Subcutaneous abdominal adipose tissue (tissue), 5 donors: ENCODE data around the gene SYNPO2.

ENCODE experiments used
- H3K27ac ChIP-seq: one replicate; pipeline ENCODE4 v1.7.0; 2013; ENCODE audit warnings: low read depth, mild to moderate bottlenecking, inconsistent platforms, low read length, moderate library complexity
- H3K27me3 ChIP-seq, 5 donors: one replicate each; pipeline ENCODE4 v1.7.0; 2013; ENCODE audit warnings: low read length in 5 of 5, inconsistent platforms in 1 of 5; ENCODE audit not compliant: control insufficient read depth in 5 of 5, insufficient read depth in 4 of 5
- H3K36me3 ChIP-seq, 5 donors: one replicate each; pipeline ENCODE4 v1.7.0; 2013; ENCODE audit warnings: low read length in 5 of 5; ENCODE audit not compliant: control insufficient read depth in 5 of 5, insufficient read depth in 5 of 5
- H3K4me1 ChIP-seq, 5 donors: one replicate each; pipeline ENCODE4 v1.7.0; 2013; ENCODE audit warnings: low read length in 5 of 5, mild to moderate bottlenecking in 3 of 5, moderate library complexity in 1 of 5; ENCODE audit not compliant: control insufficient read depth in 5 of 5, insufficient read depth in 5 of 5
- H3K4me3 ChIP-seq, 5 donors: one replicate each; pipeline ENCODE4 v1.7.0; 2013; ENCODE audit warnings: low read length in 5 of 5, low read depth in 1 of 5
- H3K9ac ChIP-seq, 5 donors: one replicate each; pipeline ENCODE4 v1.7.0; 2013; ENCODE audit warnings: low read length in 5 of 5, mild to moderate bottlenecking in 4 of 5, moderate library complexity in 3 of 5
- H3K9me3 ChIP-seq, 5 donors: one replicate each; pipeline ENCODE4 v1.7.0; 2013; ENCODE audit warnings: low read length in 5 of 5; ENCODE audit not compliant: control insufficient read depth in 5 of 5
- donor health status: healthy.
- donor health status: healthy.
- donor health status: healthy.
- donor health status: healthy.
- donor health status: healthy.

Gene SYNPO2

DNA sequence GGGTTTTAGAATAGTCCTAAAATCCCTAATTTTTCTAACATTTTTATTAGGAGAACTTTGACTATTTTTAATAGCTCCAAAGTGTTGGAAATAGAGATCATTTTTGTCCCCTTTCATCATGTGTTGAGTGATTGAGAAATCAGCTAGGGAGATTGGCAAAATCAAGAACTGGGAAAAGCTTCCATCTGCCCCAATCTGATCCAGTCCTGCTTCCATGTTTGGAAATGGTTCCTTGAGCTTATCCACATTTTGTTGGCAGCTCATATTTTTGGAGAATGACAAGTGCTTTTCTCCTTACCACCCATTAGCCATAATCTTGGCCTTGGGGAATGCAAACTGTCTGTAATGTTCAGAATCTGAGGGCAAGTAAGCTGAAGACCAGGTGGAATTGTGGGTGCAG lies 73.9 kb downstream of the SYNPO2 start:
- Histone ChIP-seq H3K36me3 (no peaks in the 10 kb centered on the region), H3K27ac (no peak overlapping the region), H3K9me3 (no peaks in the 10 kb centered on the region), H3K4me1 (peaks cover 0 to 33% (median 22%) of the 10 kb centered on the region in 5 donors), H3K27me3 (no peaks in the 10 kb centered on the region), H3K9ac (no peak overlapping the region), H3K4me3 (no peak overlapping the region)

GRCh38 chr4:118964891-118965411 lies 76.3 kb downstream of the SYNPO2 start:
- Histone ChIP-seq H3K27ac (no peak overlapping the region), H3K9me3 (no peaks in the 10 kb centered on the region), H3K4me1 (peaks cover 0 to 48% (median 35%) of the 10 kb centered on the region in 5 donors), H3K27me3 (no peaks in the 10 kb centered on the region), H3K9ac (peak overlapping the region in 1 of 5 donors; percentile 14), H3K36me3 (no peaks in the 10 kb centered on the region), H3K4me3 (no peak overlapping the region)

- no peak overlapping the region for H3K4me3 ChIP-seq
- peaks cover 0 to 41% (median 35%) of the 10 kb centered on the region in 5 donors for H3K4me1 ChIP-seq
- no peaks in the 10 kb centered on the region for H3K9me3 ChIP-seq
- H3K27ac ChIP-seq, result peak overlapping the region; percentile 48
- no peaks in the 10 kb centered on the region for H3K36me3 ChIP-seq
- H3K9ac ChIP-seq, result no peak overlapping the region
- H3K27me3 ChIP-seq, result no peaks in the 10 kb centered on the region
These were observed 78.7 kb downstream of the SYNPO2 start for GRCh38 chr4:118967393-118967792.

- Histone ChIP-seq H3K4me1 (peaks cover 0 to 35% (median 30%) of the 10 kb centered on the region in 5 donors), H3K27ac (peak overlapping the region; percentile 48), H3K4me3 (no peak overlapping the region), H3K36me3 (no peaks in the 10 kb centered on the region), H3K9ac (peak overlapping the region in 1 of 5 donors; percentile 36), H3K27me3 (no peaks in the 10 kb centered on the region), H3K9me3 (no peaks in the 10 kb centered on the region)
These were observed 79.4 kb downstream of the SYNPO2 start for GRCh38 chr4:118968005-118968404.

GRCh38 chr4:118968813-118969212 lies 80.2 kb downstream of the SYNPO2 start:
- Histone ChIP-seq H3K27ac (peak overlapping the region; percentile 48), H3K4me3 (no peak overlapping the region), H3K36me3 (no peaks in the 10 kb centered on the region), H3K9me3 (no peaks in the 10 kb centered on the region), H3K4me1 (peaks cover 0 to 35% (median 30%) of the 10 kb centered on the region in 5 donors), H3K27me3 (no peaks in the 10 kb centered on the region), H3K9ac (peak overlapping the region in 2 of 5 donors; percentile 46 to 64)

- H3K4me1 ChIP-seq, result peaks cover 0 to 35% (median 30%) of the 10 kb centered on the region in 5 donors
- no peaks in the 10 kb centered on the region for H3K27me3 ChIP-seq
- H3K36me3 ChIP-seq, result no peaks in the 10 kb centered on the region
- peak overlapping the region in 2 of 5 donors; percentile 46 to 64 for H3K9ac ChIP-seq
- H3K27ac ChIP-seq, result peak overlapping the region; percentile 48
- no peak overlapping the region for H3K4me3 ChIP-seq
- no peaks in the 10 kb centered on the region for H3K9me3 ChIP-seq
These were observed 80.7 kb downstream of the SYNPO2 start for GRCh38 chr4:118969359-118969758.

DNA sequence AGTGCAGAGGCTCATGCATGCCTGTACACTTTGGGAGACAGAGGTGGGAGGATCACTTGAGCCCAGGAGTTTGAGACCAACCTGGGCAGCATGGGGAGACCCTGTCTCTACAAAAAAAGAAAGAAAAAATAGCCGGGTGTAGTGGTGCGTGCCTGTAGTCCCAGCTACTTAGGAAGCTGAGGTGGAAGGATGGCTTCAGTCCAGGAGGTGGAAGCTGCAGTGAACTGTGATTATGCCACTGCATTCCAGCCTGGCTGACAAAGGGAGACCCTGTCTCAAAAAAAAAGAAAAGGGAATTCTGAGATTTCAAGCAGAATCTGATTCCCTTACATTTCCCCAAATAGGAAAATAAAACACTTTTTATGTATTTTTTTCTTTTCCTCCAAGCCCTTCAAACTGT lies 83.5 kb downstream of the SYNPO2 start:
- Histone ChIP-seq H3K36me3 (no peaks in the 10 kb centered on the region), H3K9me3 (no peaks in the 10 kb centered on the region), H3K4me1 (peaks cover 0 to 34% (median 20%) of the 10 kb centered on the region in 5 donors), H3K27me3 (no peaks in the 10 kb centered on the region), H3K27ac (no peak overlapping the region), H3K9ac (no peak overlapping the region), H3K4me3 (no peak overlapping the region)

- no peaks in the 10 kb centered on the region for H3K27me3 ChIP-seq
- no peaks in the 10 kb centered on the region for H3K9me3 ChIP-seq
- H3K4me1 ChIP-seq, result peaks cover 0 to 22% (median 10%) of the 10 kb centered on the region in 5 donors
- H3K36me3 ChIP-seq, result no peaks in the 10 kb centered on the region
- H3K9ac ChIP-seq, result no peak overlapping the region
- H3K27ac ChIP-seq, result no peak overlapping the region
- no peak overlapping the region for H3K4me3 ChIP-seq
These were observed 84.6 kb downstream of the SYNPO2 start for GRCh38 chr4:118973295-118973694.

GRCh38 chr4:118974758-118975157 lies 86.1 kb downstream of the SYNPO2 start:
- Histone ChIP-seq H3K9me3 (no peaks in the 10 kb centered on the region), H3K4me1 (peaks cover 0 to 9% (median 0%) of the 10 kb centered on the region in 5 donors), H3K4me3 (no peak overlapping the region), H3K9ac (no peak overlapping the region), H3K27me3 (no peaks in the 10 kb centered on the region), H3K36me3 (no peaks in the 10 kb centered on the region), H3K27ac (no peak overlapping the region)

DNA sequence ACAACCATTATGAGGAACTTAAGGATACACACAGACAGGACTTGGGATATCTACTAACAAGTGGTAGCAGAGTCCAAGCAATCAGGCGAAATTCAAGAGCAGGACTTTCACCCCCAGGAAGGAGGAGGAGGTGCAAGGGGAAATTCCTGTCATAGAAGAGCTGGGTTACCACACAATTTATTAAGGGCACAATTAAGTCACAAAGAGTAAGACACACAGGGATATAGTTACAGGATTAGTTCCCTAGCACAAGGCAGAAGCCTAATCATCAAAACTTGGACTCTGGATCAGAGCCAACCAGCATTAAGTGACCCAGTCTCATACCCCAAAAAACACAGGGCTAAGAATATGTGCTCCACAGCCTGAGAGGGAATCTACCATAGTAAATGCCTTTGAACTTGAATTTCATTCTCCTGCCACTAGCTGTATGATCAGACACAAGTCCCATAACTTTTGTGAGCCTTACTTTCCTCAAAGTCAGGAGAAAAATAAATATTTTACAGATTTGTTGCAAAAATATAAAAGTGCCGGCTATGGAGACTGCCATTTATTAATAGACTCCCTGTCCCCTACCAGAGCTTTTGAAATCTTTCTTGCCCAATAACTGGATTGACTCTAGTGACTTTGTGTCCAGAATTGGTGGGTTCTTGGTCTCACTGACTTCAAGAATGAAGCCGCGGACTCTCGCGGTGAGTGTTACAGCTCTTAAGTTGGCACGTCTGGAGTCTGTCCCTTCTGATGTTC lies 87.0 kb downstream of the SYNPO2 start:
- Histone ChIP-seq H3K4me1 (peaks cover 0 to 9% (median 0%) of the 10 kb centered on the region in 5 donors), H3K9ac (no peak overlapping the region), H3K27ac (no peak overlapping the region), H3K36me3 (no peaks in the 10 kb centered on the region), H3K27me3 (no peaks in the 10 kb centered on the region), H3K4me3 (no peak overlapping the region), H3K9me3 (no peaks in the 10 kb centered on the region)
